Activated T-cell treated with anti-CD3 and anti-CD28 coated beads, Interleukin-2, amount 50 U/mL, for 72 hours (primary cell): ENCODE measurements around the gene MGME1. TPM values are rescaled to one million over a fixed set of nuclear protein-coding genes. Genes with fewer than 3 reads are reported as not detected.
A peak's percentile ranks its signal among the peaks of the same experiment; 100 is the strongest.

Experiments used
- ATAC-seq, 2 donors: fragments of 150-1000 bp; cut with Tn5 transposase; replicated peaks in 1 of 2; 2 replicates each; pipeline ENCODE4 v1.10.0; 2021; ENCODE audit warnings: moderate library complexity in 2 of 2, mild to moderate bottlenecking in 1 of 2
- DNase-seq, 2 donors: peaks; one replicate each; pipeline ENCODE4 v3.0.0; 2021 to 2022; ENCODE audit warnings: mixed read lengths in 1 of 2
- H3K27ac Mint-ChIP-seq: one replicate; pipeline ENCODE4 v1.8.0; 2022; ENCODE audit warnings: mild to moderate bottlenecking, moderate library complexity, mixed read lengths
- H3K27me3 Mint-ChIP-seq: one replicate; pipeline ENCODE4 v1.8.0; 2022; ENCODE audit warnings: low read depth, mixed read lengths
- H3K36me3 Mint-ChIP-seq, 2 donors: one replicate each; pipeline ENCODE4 v1.8.0; 2022; ENCODE audit warnings: mixed read lengths in 2 of 2, mild to moderate bottlenecking in 1 of 2; ENCODE audit not compliant: insufficient read depth in 2 of 2
- H3K4me1 Mint-ChIP-seq: one replicate; pipeline ENCODE4 v1.8.0; 2022; ENCODE audit warnings: low read depth, mixed read lengths
- H3K4me3 Mint-ChIP-seq, 2 donors: one replicate each; pipeline ENCODE4 v1.8.0; 2022; ENCODE audit warnings: mild to moderate bottlenecking in 2 of 2, mixed read lengths in 2 of 2, moderate library complexity in 2 of 2
- H3K9me3 Mint-ChIP-seq, 2 donors: one replicate each; pipeline ENCODE4 v1.8.0; 2022; ENCODE audit warnings: mixed read lengths in 2 of 2
- total RNA-seq, 2 donors: library from RNA; stranded (reverse); gene quantifications; one replicate each; pipeline ENCODE4 v1.2.3, GENCODE V29; 2022

MGME1 gene
- total RNA-seq, 2 donors from 2014 or later = 41.1 to 47.0 TPM

GRCh38 chr20:17969278-17969883 lies 563 bp downstream of the MGME1 start:
- H3K9me3 Mint-ChIP-seq = no peaks in the 10 kb centered on the region
- DNase-seq (peak; percentile 42 to 50), ATAC-seq (peak; percentile 19 to 25)
- H3K27ac Mint-ChIP-seq = peak overlapping the region; percentile 100
- peak overlapping the region; percentile 98 to 100 for H3K4me3 Mint-ChIP-seq
- peaks cover 25 to 52% of the 10 kb centered on the region in 2 donors for H3K36me3 Mint-ChIP-seq
- H3K27me3 Mint-ChIP-seq = no peaks in the 10 kb centered on the region
- H3K4me1 Mint-ChIP-seq = peaks cover 63% of the 10 kb centered on the region

- DNase-seq (peak; percentile 19 to 31), ATAC-seq (no peak)
- Mint-ChIP-seq H3K9me3 (no peaks in the 10 kb centered on the region), H3K27me3 (no peaks in the 10 kb centered on the region), H3K27ac (peak overlapping the region; percentile 100), H3K36me3 (peaks cover 25 to 55% of the 10 kb centered on the region in 2 donors), H3K4me1 (peaks cover 57% of the 10 kb centered on the region), H3K4me3 (peak overlapping the region; percentile 98 to 100)
Observed at GRCh38 chr20:17969884-17970409, 1.1 kb downstream of the MGME1 start.

- Mint-ChIP-seq H3K36me3 (peaks cover 25 to 56% of the 10 kb centered on the region in 2 donors), H3K4me3 (peak overlapping the region; percentile 98 to 100), H3K9me3 (no peaks in the 10 kb centered on the region), H3K4me1 (peaks cover 46% of the 10 kb centered on the region), H3K27ac (peak overlapping the region; percentile 100), H3K27me3 (no peaks in the 10 kb centered on the region)
- DNase-seq (no peak), ATAC-seq (no peak)
Observed at GRCh38 chr20:17971300-17972013, 2.6 kb downstream of the MGME1 start.

GRCh38 chr20:17972121-17972520 lies 3.3 kb downstream of the MGME1 start:
- peak overlapping the region; percentile 92 for H3K27ac Mint-ChIP-seq
- peaks cover 20 to 53% of the 10 kb centered on the region in 2 donors for H3K36me3 Mint-ChIP-seq
- H3K27me3 Mint-ChIP-seq = no peaks in the 10 kb centered on the region
- ATAC-seq (no peak), DNase-seq (no peak)
- H3K4me1 Mint-ChIP-seq = peaks cover 43% of the 10 kb centered on the region
- H3K4me3 Mint-ChIP-seq = peak overlapping the region; percentile 98 to 100
- H3K9me3 Mint-ChIP-seq = no peaks in the 10 kb centered on the region

GRCh38 chr20:17976305-17976704 lies 7.5 kb downstream of the MGME1 start:
- H3K27me3 Mint-ChIP-seq = no peaks in the 10 kb centered on the region
- ATAC-seq (no peak), DNase-seq (no peak)
- no peak overlapping the region for H3K4me3 Mint-ChIP-seq
- peaks cover 11 to 40% of the 10 kb centered on the region in 2 donors for H3K36me3 Mint-ChIP-seq
- H3K9me3 Mint-ChIP-seq = no peaks in the 10 kb centered on the region
- no peak overlapping the region for H3K27ac Mint-ChIP-seq
- peaks cover 33% of the 10 kb centered on the region for H3K4me1 Mint-ChIP-seq

GRCh38 chr20:17985388-17986018 lies 16.7 kb downstream of the MGME1 start:
- no peaks in the 10 kb centered on the region for H3K9me3 Mint-ChIP-seq
- ATAC-seq (no peak), DNase-seq (no peak)
- H3K36me3 Mint-ChIP-seq = peaks cover 3 to 28% of the 10 kb centered on the region in 2 donors
- no peak overlapping the region for H3K4me3 Mint-ChIP-seq
- H3K27me3 Mint-ChIP-seq = no peaks in the 10 kb centered on the region
- H3K27ac Mint-ChIP-seq = no peak overlapping the region
- H3K4me1 Mint-ChIP-seq = peaks cover 15% of the 10 kb centered on the region

GRCh38 chr20:17987988-17988387 lies 19.2 kb downstream of the MGME1 start:
- Mint-ChIP-seq H3K27me3 (no peaks in the 10 kb centered on the region), H3K36me3 (peaks cover 0 to 22% of the 10 kb centered on the region in 2 donors), H3K4me1 (peaks cover 27% of the 10 kb centered on the region), H3K27ac (no peak overlapping the region), H3K9me3 (no peaks in the 10 kb centered on the region), H3K4me3 (no peak overlapping the region)
- DNase-seq (no peak), ATAC-seq (no peak)

- ATAC-seq (no peak), DNase-seq (no peak)
- Mint-ChIP-seq H3K36me3 (peaks cover 0 to 16% of the 10 kb centered on the region in 2 donors), H3K27me3 (no peaks in the 10 kb centered on the region), H3K9me3 (no peaks in the 10 kb centered on the region), H3K4me3 (no peak overlapping the region), H3K27ac (no peak overlapping the region), H3K4me1 (peaks cover 35% of the 10 kb centered on the region)
Observed at GRCh38 chr20:17990278-17990972, 21.6 kb downstream of the MGME1 start.

- peak overlapping the region; percentile 68 for H3K27ac Mint-ChIP-seq
- DNase-seq (peak; percentile 62 to 74), ATAC-seq (peak; percentile 87)
- peak overlapping the region; percentile 73 to 77 for H3K4me3 Mint-ChIP-seq
- H3K36me3 Mint-ChIP-seq = peaks cover 0 to 10% of the 10 kb centered on the region in 2 donors
- H3K9me3 Mint-ChIP-seq = no peaks in the 10 kb centered on the region
- H3K4me1 Mint-ChIP-seq = peaks cover 41% of the 10 kb centered on the region
- H3K27me3 Mint-ChIP-seq = no peaks in the 10 kb centered on the region
Observed at GRCh38 chr20:17992224-17992637, 23.4 kb downstream of the MGME1 start.

GRCh38 chr20:17992847-17993513 lies 24.2 kb downstream of the MGME1 start:
- Mint-ChIP-seq H3K4me3 (peak overlapping the region; percentile 73 to 77), H3K27me3 (peaks cover 5% of the 10 kb centered on the region), H3K9me3 (no peaks in the 10 kb centered on the region), H3K27ac (peak overlapping the region; percentile 68), H3K36me3 (peaks cover 0 to 4% of the 10 kb centered on the region in 2 donors), H3K4me1 (peaks cover 33% of the 10 kb centered on the region)
- DNase-seq (no peak), ATAC-seq (peak; percentile 16 to 42)

- peaks cover 0 to 4% of the 10 kb centered on the region in 2 donors for H3K36me3 Mint-ChIP-seq
- no peaks in the 10 kb centered on the region for H3K9me3 Mint-ChIP-seq
- DNase-seq (no peak), ATAC-seq (no peak)
- peak overlapping the region in 1 of 2 donors; percentile 73 for H3K4me3 Mint-ChIP-seq
- peak overlapping the region; percentile 60 for H3K27ac Mint-ChIP-seq
- peaks cover 5% of the 10 kb centered on the region for H3K27me3 Mint-ChIP-seq
- H3K4me1 Mint-ChIP-seq = peaks cover 29% of the 10 kb centered on the region
Observed at GRCh38 chr20:17993546-17993945, 24.7 kb downstream of the MGME1 start.
